SKM-1 treated with dmso at 0.1 percent for 144 hours (cell line): ENCODE results near the gene PRSS38.
"Not testable (repeated sequence)": the region's sequence is repeated elsewhere in the genome, so short reads cannot be mapped to it uniquely, and the experiment has no call there.

Experiments used
- DNase-seq: peaks from one replicate; lab custom pipeline; 2025; ENCODE audit not compliant: unreplicated experiment; lab: John Stamatoyannopoulos, UW

The PRSS38 gene

GRCh38 chr1:227844320-227845146 is 29.1 kb downstream of the PRSS38 start:
- no peak for DNase-seq

- no peak for DNase-seq
Observed at GRCh38 chr1:227845147-227845458, 29.6 kb downstream of the PRSS38 start.

GRCh38 chr1:227845519-227845918 is 30.0 kb downstream of the PRSS38 start:
- DNase-seq: no peak

DNA sequence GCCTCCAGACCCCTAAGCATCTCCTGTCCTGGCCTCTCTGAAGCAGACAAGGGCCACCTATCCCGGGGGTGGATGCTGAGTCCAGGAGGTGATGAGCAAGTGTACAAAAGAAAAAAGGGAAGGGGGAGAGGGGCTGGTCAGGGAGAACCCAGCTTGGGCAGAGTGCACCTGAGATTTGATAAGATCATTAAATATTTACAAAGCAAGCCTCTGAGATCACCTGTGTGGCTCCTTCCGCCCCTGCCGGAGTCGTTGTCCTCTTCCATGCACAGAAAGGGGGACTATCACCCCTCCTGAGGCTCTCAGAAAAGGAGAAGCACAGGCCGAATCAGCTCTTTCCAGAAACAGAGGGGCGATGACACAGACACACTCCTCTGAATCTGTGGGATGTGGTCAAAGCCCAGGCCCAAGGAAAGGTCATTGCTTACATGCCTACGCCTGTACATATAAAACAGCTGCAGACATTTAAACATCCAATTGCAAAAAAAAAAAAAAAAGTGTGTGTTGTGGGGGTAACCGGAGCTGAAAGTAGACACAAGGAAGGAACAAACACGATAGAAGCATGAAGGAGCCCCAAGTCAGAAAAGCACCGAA is 30.9 kb downstream of the PRSS38 start:
- no peak for DNase-seq

DNA sequence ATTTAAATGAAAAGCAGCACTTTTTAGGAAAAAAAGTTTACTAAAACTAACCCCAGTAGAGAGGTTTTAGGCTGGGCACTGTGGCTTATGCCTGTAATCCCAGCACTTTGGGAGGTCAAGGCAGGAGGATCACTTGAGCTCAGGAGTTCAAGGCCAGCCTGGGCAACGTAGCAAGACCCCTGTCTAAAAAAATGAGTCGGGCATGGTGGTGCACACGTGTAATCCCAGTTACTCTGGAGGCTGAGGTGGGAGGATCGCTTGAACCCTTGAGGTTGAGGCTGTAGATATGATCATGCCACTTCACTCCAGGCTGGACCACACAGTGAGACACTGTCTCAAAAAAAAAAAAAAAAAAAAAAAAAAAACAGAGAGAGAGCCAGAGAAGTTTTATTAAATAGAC is 31.6 kb downstream of the PRSS38 start:
- not testable (repeated sequence) for DNase-seq

DNA sequence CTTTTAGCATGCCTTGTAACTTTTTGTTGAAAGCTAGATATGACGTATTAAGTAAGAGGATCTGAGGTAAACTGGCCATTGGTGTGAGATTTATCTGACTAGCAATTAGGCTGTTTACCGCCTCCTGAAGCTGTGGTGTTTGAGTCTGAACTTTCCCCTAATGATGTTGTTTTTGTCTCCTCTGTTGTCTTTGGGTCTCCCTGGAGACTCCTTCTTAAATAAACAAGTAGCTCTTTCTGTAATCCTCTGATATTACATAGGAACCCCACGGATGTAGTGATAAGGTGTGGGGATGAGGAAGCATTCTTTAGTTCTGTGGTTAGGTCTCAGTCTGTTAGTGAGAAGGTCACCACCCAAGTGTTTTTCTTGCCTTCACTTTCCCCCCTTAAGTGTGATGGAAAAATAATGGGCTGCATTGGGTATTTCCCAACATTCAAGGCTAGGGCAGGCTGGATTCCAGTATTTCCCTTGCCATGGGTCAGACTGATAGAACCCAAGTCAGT is 33.0 kb downstream of the PRSS38 start:
- DNase-seq: no peak

GRCh38 chr1:227849251-227849650 is 33.8 kb downstream of the PRSS38 start:
- no peak for DNase-seq

DNA sequence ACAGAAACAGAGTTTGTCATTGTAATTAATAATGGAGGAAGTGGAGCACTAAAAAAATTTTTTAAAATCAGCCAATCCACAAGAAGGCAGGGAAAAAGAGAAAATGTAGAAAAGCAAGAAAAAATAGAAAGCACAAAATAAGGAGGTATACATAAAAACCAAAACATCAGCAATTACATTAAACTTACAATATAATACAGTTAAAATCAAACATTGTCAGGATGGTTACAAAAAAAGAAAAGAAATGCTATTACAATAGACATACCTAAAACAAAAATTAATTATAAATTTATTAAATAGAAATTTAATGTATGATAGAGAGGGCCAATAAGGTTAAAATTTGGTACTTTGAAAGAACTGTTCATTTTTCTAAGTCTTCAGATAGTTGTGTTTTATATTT is 38.7 kb downstream of the PRSS38 start:
- DNase-seq: no peak

DNA sequence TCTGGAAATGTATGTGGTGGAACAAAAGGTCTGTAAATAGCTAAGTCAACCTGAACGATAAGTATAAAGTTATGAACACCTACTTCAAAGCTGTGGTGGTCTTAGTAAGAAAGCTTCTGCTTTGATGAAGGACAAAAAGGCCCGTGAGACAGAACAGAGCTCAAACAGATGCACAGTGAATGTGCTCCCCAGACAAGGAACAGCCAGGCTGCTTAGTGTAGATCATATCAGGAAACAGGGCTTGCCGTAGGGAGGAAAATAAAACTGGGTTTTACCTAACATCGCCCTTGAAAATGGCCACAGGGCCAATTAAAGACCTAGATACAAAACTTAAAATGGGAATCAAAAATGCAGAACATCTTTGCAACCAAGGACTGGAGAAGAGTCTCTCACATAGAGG is 40.2 kb downstream of the PRSS38 start:
- no peak for DNase-seq

DNA sequence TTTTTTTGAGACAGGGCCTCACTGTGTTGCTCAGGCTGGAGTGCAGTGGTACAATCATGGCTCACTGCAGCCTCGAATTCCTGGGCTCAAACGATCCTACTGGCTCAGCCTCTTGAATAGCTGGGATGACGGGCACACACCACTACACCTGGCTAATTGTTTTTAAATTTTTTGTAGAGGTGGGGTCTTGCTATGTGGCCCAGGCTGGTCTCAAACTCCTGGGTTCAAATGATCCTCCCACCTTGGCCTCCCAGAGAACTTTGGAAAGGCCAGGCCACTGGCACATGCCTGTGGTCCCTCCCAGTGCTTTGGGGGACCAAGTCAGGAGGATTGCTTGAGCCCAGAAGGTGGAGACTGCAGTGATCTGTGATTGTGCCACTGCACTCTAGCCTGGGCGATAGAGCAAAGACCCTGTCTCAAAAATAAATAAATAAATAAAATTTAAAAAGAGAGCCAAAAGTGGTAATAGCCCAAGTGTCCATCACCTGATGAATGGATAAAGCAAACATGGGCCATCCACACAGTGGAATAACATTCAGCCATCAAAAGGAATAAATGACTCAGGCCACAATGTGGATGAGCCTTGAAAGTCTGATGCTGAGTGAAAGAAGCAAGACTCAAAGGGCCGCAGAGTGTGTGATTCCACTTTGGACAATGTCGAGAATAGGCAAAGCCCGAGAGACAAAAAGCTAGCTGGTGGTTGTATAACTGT is 40.8 kb downstream of the PRSS38 start:
- no peak for DNase-seq

DNA sequence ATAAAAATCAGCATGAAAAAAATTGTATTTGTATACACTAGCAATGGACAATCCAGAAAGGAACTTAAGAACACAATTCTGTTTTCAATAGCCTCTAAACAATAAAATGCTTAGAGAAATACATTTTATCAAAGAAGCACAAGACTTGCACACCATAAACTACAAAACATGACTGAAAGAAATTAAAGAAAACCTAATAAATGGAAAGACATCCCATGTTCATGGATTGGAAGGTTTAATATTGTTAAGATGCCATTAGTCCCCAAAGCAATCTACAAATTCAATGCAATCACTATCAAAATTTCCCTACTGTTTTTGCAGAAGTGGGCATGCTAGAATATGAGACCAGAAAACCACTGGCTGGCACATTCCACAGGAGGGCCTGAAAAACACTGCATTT is 49.4 kb downstream of the PRSS38 start:
- DNase-seq: no peak

- no peak for DNase-seq
Observed at GRCh38 chr1:227869279-227869842, 53.9 kb downstream of the PRSS38 start.

GRCh38 chr1:227869851-227870305 is 54.4 kb downstream of the PRSS38 start:
- DNase-seq: no peak

GRCh38 chr1:227870366-227870765 is 54.9 kb downstream of the PRSS38 start:
- no peak for DNase-seq

GRCh38 chr1:227871892-227872291 is 56.4 kb downstream of the PRSS38 start:
- not testable (repeated sequence) for DNase-seq

GRCh38 chr1:227877810-227878209 is 62.3 kb downstream of the PRSS38 start:
- not testable (repeated sequence) for DNase-seq

- DNase-seq: no peak
Observed at GRCh38 chr1:227880342-227880924, 65.0 kb downstream of the PRSS38 start.

GRCh38 chr1:227883073-227883520 is 67.6 kb downstream of the PRSS38 start:
- DNase-seq: no peak

DNA sequence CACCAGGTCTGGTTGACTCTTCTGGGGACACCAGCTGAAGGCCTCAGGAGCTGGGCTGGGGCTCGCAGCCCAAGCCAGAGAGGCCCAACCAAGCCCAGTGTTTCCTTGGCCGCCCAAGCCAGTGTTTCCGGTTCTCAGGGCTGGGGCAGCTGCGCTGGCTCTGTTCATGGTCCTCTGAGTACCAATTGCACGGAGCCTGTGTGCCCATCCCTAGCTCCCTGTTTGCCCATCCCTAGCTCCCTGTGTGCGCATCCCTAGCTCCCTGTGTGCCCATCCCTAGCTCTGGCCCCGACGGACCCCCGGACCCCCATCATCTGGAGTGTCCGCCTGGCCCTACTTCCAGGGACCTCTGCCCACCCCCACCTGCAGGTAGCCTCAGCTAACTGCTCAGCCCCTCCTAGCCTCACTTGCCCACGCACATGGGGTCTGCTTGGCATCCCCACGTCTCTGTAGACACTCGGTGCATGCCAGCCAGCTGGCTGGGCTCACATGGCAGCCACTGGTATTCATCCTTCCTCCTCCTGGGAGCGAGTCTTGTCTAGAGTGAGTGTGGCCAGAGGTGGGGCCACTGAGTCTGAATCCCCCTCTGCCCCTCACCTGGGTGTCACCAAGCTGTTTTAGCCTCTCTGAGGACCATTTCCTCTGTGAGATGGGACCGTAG is 68.3 kb downstream of the PRSS38 start:
- DNase-seq: no peak

- DNase-seq: no peak
Observed at GRCh38 chr1:227884370-227885134, 69.1 kb downstream of the PRSS38 start.
